Cardiac fibroblast (primary cell): ENCODE results near the gene ZNF431.

Experiments
- DNase-seq, 2 donors: peaks; one replicate each; pipeline versions ENCODE4 v3.0.0 to v3.0.0-alpha.2; 2010; ENCODE audit warnings: low read depth in 2 of 2
- H3K4me3 ChIP-seq, 2 donors: replicated peaks in 1 of 2; 1 replicate in 1 of 2; 2 replicates in 1 of 2; pipeline ENCODE4 v1.5.1; 2011; ENCODE audit warnings: low read depth in 2 of 2, low read length in 2 of 2, mild to moderate bottlenecking in 2 of 2, moderate library complexity in 1 of 2
- CTCF ChIP-seq: IDR thresholded peaks from one replicate; pipeline ENCODE4 v1.5.1; 2011; ENCODE audit warnings: low read depth, mild to moderate bottlenecking, low read length, inconsistent platforms

Gene ZNF431

DNA sequence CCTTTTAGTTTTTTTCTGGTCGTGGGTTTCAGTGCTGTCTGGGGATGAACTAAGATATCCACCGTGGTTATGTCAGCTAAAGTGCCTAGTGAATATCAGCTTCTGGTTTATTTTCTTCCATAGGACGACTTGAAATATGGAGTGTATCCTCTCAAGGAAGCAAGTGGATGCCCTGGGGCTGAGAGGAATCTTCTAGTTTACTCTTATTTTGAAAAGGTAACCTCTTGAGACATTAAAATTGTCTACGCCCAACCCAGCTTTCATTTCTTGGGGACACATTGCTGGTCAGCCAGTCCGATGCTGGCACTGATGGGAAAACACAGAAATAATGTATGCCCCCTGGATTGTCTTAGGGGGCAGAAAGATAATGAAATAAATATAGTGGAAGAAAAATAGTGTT is 1.6 kb downstream of the ZNF431 start:
- TF ChIP-seq CTCF, result no peak
- no peak overlapping the region for H3K4me3 ChIP-seq
- no peak for DNase-seq

- no peak for TF ChIP-seq CTCF
- no peak overlapping the region for H3K4me3 ChIP-seq
- peak in 1 of 2 donors; percentile 11 for DNase-seq
Measured at GRCh38 chr19:21143854-21144253, 2.0 kb downstream of the ZNF431 start.

- no peak for DNase-seq
- no peak overlapping the region for H3K4me3 ChIP-seq
- TF ChIP-seq CTCF, result no peak
Measured at GRCh38 chr19:21147540-21147939, 5.7 kb downstream of the ZNF431 start.

- no peak for TF ChIP-seq CTCF
- no peak for DNase-seq
Measured at GRCh38 chr19:21148681-21149080, 6.8 kb downstream of the ZNF431 start.

GRCh38 chr19:21149877-21150276 is 8.0 kb downstream of the ZNF431 start:
- no peak for DNase-seq
- no peak for TF ChIP-seq CTCF
- no peak overlapping the region for H3K4me3 ChIP-seq

More at GRCh38 chr19:21148681-21149080, 6.8 kb downstream of the ZNF431 start:
- H3K4me3 ChIP-seq, result no peak overlapping the region

DNA sequence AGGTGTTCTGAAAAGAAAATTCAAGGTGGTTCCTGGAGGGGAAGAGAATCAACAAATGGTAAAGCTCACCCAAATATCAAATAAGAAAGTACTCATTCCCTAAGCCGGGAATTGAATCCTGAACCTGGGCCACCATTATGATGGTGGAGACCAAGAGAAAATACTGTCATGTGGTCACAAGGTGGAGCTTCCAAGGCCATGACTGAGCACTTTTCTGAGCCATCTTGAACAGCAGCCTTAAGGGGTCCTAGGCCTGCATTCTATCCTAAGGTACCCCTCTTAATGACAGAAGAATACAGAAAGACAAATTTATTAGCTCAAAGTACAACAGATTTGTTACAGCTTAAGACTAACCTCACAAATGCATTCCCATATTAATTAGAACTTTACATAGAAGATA is 9.6 kb downstream of the ZNF431 start:
- no peak for DNase-seq
- H3K4me3 ChIP-seq, result no peak overlapping the region
- TF ChIP-seq CTCF, result no peak

DNA sequence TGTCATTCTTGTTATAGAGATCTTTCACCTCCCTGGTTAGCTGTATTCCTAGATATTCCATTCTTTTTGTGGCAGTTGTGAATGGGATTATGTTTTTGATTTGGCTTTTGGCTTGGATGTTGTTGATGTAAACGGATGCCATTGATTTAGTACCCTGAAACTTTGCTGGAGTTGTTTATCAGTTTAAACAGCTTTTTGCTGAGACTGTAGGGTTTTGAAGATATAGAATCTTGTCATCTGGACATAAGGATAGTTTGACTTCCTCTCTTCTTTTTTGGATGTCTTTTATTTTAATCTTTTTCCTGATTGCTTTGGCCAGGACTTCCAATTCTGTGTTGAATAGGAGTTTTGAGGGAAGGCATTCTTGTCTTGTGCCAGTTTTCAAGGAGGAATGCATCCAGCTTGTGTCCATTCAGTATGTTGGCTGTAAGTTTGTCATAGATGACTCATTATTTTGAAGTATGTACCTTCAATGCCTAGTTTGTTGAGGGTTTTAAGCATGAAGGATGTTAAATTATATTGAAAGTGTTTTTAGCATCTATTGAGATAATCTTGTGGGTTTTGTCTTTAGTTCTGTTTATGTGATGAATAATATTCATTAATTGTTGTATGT is 16.8 kb downstream of the ZNF431 start:
- H3K4me3 ChIP-seq, result no peak overlapping the region
- no peak for TF ChIP-seq CTCF
- DNase-seq, result peak; percentile 65 to 67
